DOHH2 (cell line): ENCODE data around the gene STAM.

Experiments
- H3F3A ChIP-seq: fragments of 200-600 bp; sonication (generic), shearing (Covaris generic); 2 replicates; pipeline ENCODE4 v1.6.0; 2016; ENCODE audit warnings: antibody characterized with exemption, mild to moderate bottlenecking; ENCODE audit not compliant: control insufficient read depth, insufficient read depth
- H3K27ac ChIP-seq: fragments of 200-600 bp; sonication (generic); 2 replicates; pipeline ENCODE4 v1.5.1; 2014; ENCODE audit warnings: low read depth, mild to moderate bottlenecking, low read length, moderate library complexity
- H3K27me3 ChIP-seq: fragments of 200-600 bp; sonication (generic); 2 replicates; pipeline ENCODE4 v1.6.1; 2014; ENCODE audit warnings: mild to moderate bottlenecking, low read length, mixed read lengths; ENCODE audit not compliant: control insufficient read depth
- H3K36me3 ChIP-seq: fragments of 200-600 bp; sonication (generic); 2 replicates; pipeline ENCODE4 v1.6.1; 2014; ENCODE audit warnings: mild to moderate bottlenecking, low read length, moderate library complexity, mixed read lengths; ENCODE audit not compliant: control insufficient read depth
- H3K4me1 ChIP-seq: fragments of 200-600 bp; sonication (generic); 2 replicates; pipeline ENCODE4 v1.6.1; 2014; ENCODE audit warnings: mild to moderate bottlenecking, low read length, mixed read lengths; ENCODE audit not compliant: control insufficient read depth
- H3K4me2 ChIP-seq: fragments of 200-600 bp; sonication (generic); 2 replicates; pipeline ENCODE4 v1.6.0; 2014; ENCODE audit warnings: mild to moderate bottlenecking, low read length, moderate library complexity
- H3K4me3 ChIP-seq: fragments of 200-600 bp; sonication (generic); 2 replicates; pipeline ENCODE4 v1.5.1; 2014; ENCODE audit warnings: mild to moderate bottlenecking, low read length, mixed read lengths
- H3K79me2 ChIP-seq: fragments of 200-600 bp; sonication (generic); 2 replicates; pipeline ENCODE4 v1.6.1; 2014; ENCODE audit warnings: mild to moderate bottlenecking, low read length, mixed read lengths; ENCODE audit not compliant: control insufficient read depth
- H3K9me2 ChIP-seq: fragments of 200-600 bp; sonication (generic); replicated peaks from 2 replicates; pipeline ENCODE4 v1.6.1; 2014; ENCODE audit warnings: mild to moderate bottlenecking, low read length, mixed read lengths; ENCODE audit not compliant: control insufficient read depth
- H3K9me3 ChIP-seq: fragments of 200-600 bp; sonication (generic); 2 replicates; pipeline ENCODE4 v1.6.1; 2014; ENCODE audit warnings: antibody characterized with exemption, low read length, mixed read lengths; ENCODE audit not compliant: control insufficient read depth, insufficient read depth
- H4K20me1 ChIP-seq: fragments of 200-600 bp; sonication (generic); 2 replicates; pipeline ENCODE4 v1.6.0; 2014; ENCODE audit warnings: low read depth, mild to moderate bottlenecking, antibody characterized with exemption, low read length, moderate library complexity; ENCODE audit not compliant: control insufficient read depth, insufficient read depth
- CTCF ChIP-seq: fragments of 200-600 bp; sonication (generic); IDR thresholded peaks from one replicate; pipeline ENCODE4 v1.5.1; 2014; ENCODE audit warnings: antibody characterized with exemption, mild to moderate bottlenecking, low read depth, low read length; ENCODE audit not compliant: poor library complexity, severe bottlenecking
- EZH2phosphoT487 ChIP-seq: fragments of 200-600 bp; sonication (generic); IDR thresholded peaks from 2 replicates; pipeline ENCODE4 v1.6.1; 2017; ENCODE audit warnings: borderline replicate concordance, mild to moderate bottlenecking, antibody characterized with exemption, low read length, moderate library complexity, mixed read lengths

Gene STAM

GRCh38 chr10:17682236-17682946, 38.4 kb downstream of the STAM start:
- no peak overlapping the region for H3K27ac ChIP-seq
- no peaks in the 10 kb centered on the region for H3K36me3 ChIP-seq
- H3K4me2 ChIP-seq = no peak overlapping the region
- peaks cover 59% of the 10 kb centered on the region for H3K79me2 ChIP-seq
- TF ChIP-seq EZH2phosphoT487 = no peak
- no peak for TF ChIP-seq CTCF
- no peaks in the 10 kb centered on the region for H3F3A ChIP-seq
- H3K9me3 ChIP-seq = no peaks in the 10 kb centered on the region
- no peak overlapping the region for H3K4me3 ChIP-seq
- no peaks in the 10 kb centered on the region for H3K27me3 ChIP-seq
- H3K9me2 ChIP-seq = no peaks in the 10 kb centered on the region
- H3K4me1 ChIP-seq = no peaks in the 10 kb centered on the region
- H4K20me1 ChIP-seq = no peaks in the 10 kb centered on the region

GRCh38 chr10:17683541-17683940, 39.6 kb downstream of the STAM start:
- no peaks in the 10 kb centered on the region for H3K36me3 ChIP-seq
- H3K4me1 ChIP-seq = no peaks in the 10 kb centered on the region
- no peaks in the 10 kb centered on the region for H3K27me3 ChIP-seq
- no peak overlapping the region for H3K27ac ChIP-seq
- H3K79me2 ChIP-seq = peaks cover 57% of the 10 kb centered on the region
- no peaks in the 10 kb centered on the region for H3F3A ChIP-seq
- no peak overlapping the region for H3K4me3 ChIP-seq
- H3K9me3 ChIP-seq = no peaks in the 10 kb centered on the region
- H3K4me2 ChIP-seq = no peak overlapping the region
- no peaks in the 10 kb centered on the region for H3K9me2 ChIP-seq
- no peaks in the 10 kb centered on the region for H4K20me1 ChIP-seq
- TF ChIP-seq CTCF = no peak
- TF ChIP-seq EZH2phosphoT487 = no peak

- no peaks in the 10 kb centered on the region for H3K9me3 ChIP-seq
- peaks cover under 1% of the 10 kb centered on the region; the same call in 1 of the 2 replicates for H3K36me3 ChIP-seq
- no peak overlapping the region for H3K27ac ChIP-seq
- no peak for TF ChIP-seq EZH2phosphoT487
- no peak for TF ChIP-seq CTCF
- no peak overlapping the region for H3K4me3 ChIP-seq
- H3K27me3 ChIP-seq = no peaks in the 10 kb centered on the region
- H3K4me1 ChIP-seq = no peaks in the 10 kb centered on the region
- no peaks in the 10 kb centered on the region for H4K20me1 ChIP-seq
- no peak overlapping the region for H3K4me2 ChIP-seq
- no peaks in the 10 kb centered on the region for H3F3A ChIP-seq
- peaks cover 47% of the 10 kb centered on the region for H3K79me2 ChIP-seq
- no peaks in the 10 kb centered on the region for H3K9me2 ChIP-seq
Measured at GRCh38 chr10:17684537-17684936, 40.6 kb downstream of the STAM start.
